ENCODE data around the gene PRIMPOL. TPM values are rescaled to one million over a fixed set of nuclear protein-coding genes. Genes with fewer than 3 reads are reported as not detected.

PRIMPOL gene
- total RNA-seq, 2 donors from 2014 or later: 4.6 to 15.0 TPM

DNA sequence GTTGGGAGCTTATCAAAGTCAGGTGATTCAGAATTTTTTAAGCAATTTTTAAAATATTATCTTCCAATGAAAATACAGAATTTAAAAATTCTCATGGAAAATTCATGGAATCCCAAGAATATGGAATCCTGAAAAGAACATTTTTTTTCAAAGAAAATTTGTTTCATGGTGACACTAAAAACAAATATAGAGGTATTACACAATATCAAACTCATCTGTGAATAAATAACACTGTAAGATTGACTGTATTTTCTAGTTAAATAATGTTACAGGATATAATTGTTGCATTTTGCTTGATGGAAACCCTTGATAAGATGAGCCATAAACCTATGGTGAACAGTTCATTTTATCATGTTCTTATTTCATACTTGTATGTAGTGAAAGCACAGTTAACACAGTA lies 11.4 kb downstream of the PRIMPOL start:
- Histone ChIP-seq H3K36me3 (replicated peaks in 1 of 2; ENCODE audit: insufficient read depth in 1 of 2, low read depth in 2 of 2) (peaks cover 0 to 2% of the 10 kb centered on the region in 2 donors), H3K27ac (no peak overlapping the region), H3K4me3 (no peak overlapping the region), H3K27me3 (no peaks in the 10 kb centered on the region), H3K4me1 (no peaks in the 10 kb centered on the region), H3K9me3 (no peaks in the 10 kb centered on the region)
- intact Hi-C loops (cut with DNase I): no loop called here
- DNase-seq (no peak), ATAC-seq (no peak)
- no peak for TF ChIP-seq POLR2A (IDR thresholded peaks at IDR 0.05)
- TF ChIP-seq, protein P1, sequence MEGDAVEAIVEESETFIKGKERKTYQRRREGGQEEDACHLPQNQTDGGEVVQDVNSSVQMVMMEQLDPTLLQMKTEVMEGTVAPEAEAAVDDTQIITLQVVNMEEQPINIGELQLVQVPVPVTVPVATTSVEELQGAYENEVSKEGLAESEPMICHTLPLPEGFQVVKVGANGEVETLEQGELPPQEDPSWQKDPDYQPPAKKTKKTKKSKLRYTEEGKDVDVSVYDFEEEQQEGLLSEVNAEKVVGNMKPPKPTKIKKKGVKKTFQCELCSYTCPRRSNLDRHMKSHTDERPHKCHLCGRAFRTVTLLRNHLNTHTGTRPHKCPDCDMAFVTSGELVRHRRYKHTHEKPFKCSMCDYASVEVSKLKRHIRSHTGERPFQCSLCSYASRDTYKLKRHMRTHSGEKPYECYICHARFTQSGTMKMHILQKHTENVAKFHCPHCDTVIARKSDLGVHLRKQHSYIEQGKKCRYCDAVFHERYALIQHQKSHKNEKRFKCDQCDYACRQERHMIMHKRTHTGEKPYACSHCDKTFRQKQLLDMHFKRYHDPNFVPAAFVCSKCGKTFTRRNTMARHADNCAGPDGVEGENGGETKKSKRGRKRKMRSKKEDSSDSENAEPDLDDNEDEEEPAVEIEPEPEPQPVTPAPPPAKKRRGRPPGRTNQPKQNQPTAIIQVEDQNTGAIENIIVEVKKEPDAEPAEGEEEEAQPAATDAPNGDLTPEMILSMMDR (IDR thresholded peaks at IDR 0.05): no peak

DNA sequence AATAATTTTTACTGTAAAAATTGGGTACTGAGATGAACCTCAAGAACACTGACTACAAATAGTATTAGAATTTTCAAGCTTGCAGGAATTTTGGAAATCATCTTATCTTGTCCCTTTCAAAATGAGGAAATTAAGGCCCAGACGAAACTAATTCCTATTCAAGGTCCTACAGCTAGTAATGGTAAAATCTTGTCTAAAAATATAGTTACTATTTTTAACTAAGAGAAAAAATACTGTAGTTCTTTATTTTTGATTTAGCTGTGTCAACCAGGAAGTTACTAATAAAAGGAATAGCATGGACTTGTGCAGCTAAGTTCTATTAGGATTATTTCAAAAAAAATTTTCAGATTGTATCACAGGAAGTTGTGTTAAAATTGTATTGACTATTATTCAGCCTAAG lies 12.7 kb downstream of the PRIMPOL start:
- TF ChIP-seq, protein P1 (IDR thresholded peaks at IDR 0.05): no peak
- TF ChIP-seq POLR2A (IDR thresholded peaks at IDR 0.05): no peak
- H3K36me3 ChIP-seq (replicated peaks in 1 of 2; ENCODE audit: insufficient read depth in 1 of 2, low read depth in 2 of 2): peaks cover 0 to 2% of the 10 kb centered on the region in 2 donors
- intact Hi-C loops (cut with DNase I): no loop called here
- 71 to 88% methylated on average over 1 of the region's 1 CpG for WGBS, 2 donors
- H3K4me3 ChIP-seq: no peak overlapping the region
- ATAC-seq (no peak), DNase-seq (no peak)
- H3K27ac ChIP-seq: no peak overlapping the region
- H3K27me3 ChIP-seq: no peaks in the 10 kb centered on the region
- no peaks in the 10 kb centered on the region for H3K9me3 ChIP-seq
- H3K4me1 ChIP-seq: peaks cover 5% of the 10 kb centered on the region

- WGBS, 2 donors: 65 to 70% methylated on average over 6 of the region's 6 CpGs
- DNase-seq: no peak
- intact Hi-C loops (cut with DNase I): no loop called here
- no peak for ATAC-seq
- H3K27me3 ChIP-seq: no peaks in the 10 kb centered on the region
- H3K4me3 ChIP-seq: no peak overlapping the region
- no peak overlapping the region for H3K27ac ChIP-seq
- H3K9me3 ChIP-seq: no peaks in the 10 kb centered on the region
- no peaks in the 10 kb centered on the region for H3K36me3 ChIP-seq (replicated peaks in 1 of 2; ENCODE audit: insufficient read depth in 1 of 2, low read depth in 2 of 2)
- no peak for TF ChIP-seq POLR2A (IDR thresholded peaks at IDR 0.05)
- TF ChIP-seq, protein P1 (IDR thresholded peaks at IDR 0.05): no peak
- H3K4me1 ChIP-seq: peaks cover 7% of the 10 kb centered on the region
Measured at GRCh38 chr4:184664445-184665210, 15.1 kb downstream of the PRIMPOL start.

- no peaks in the 10 kb centered on the region for H3K9me3 ChIP-seq
- intact Hi-C loops (cut with DNase I): no loop called here
- ATAC-seq (peak; percentile 78), DNase-seq (peak in 2 of 4 donors; percentile 38 to 42)
- H3K4me3 ChIP-seq: no peak overlapping the region
- H3K27ac ChIP-seq: peak overlapping the region in 3 of 4 donors; percentile 57 to 63 (median 61)
- 40 to 50% methylated on average over 6 of the region's 6 CpGs for WGBS, 2 donors
- peaks cover 7% of the 10 kb centered on the region for H3K4me1 ChIP-seq
- TF ChIP-seq, protein P1 (IDR thresholded peaks at IDR 0.05): no peak
- TF ChIP-seq POLR2A (IDR thresholded peaks at IDR 0.05): no peak
- H3K36me3 ChIP-seq (replicated peaks in 1 of 2; ENCODE audit: insufficient read depth in 1 of 2, low read depth in 2 of 2): no peaks in the 10 kb centered on the region
- no peaks in the 10 kb centered on the region for H3K27me3 ChIP-seq
Measured at GRCh38 chr4:184666670-184667069, 17.1 kb downstream of the PRIMPOL start.

GRCh38 chr4:184668096-184668495 lies 18.6 kb downstream of the PRIMPOL start:
- Histone ChIP-seq H3K27me3 (no peaks in the 10 kb centered on the region), H3K4me1 (peaks cover 7% of the 10 kb centered on the region), H3K36me3 (replicated peaks in 1 of 2; ENCODE audit: insufficient read depth in 1 of 2, low read depth in 2 of 2) (peaks cover 0 to 2% of the 10 kb centered on the region in 2 donors), H3K9me3 (no peaks in the 10 kb centered on the region), H3K27ac (no peak overlapping the region), H3K4me3 (no peak overlapping the region)
- 92 to 93% methylated on average over 9 of the region's 9 CpGs for WGBS, 2 donors
- no peak for DNase-seq
- ATAC-seq: no peak
- no peak for TF ChIP-seq POLR2A (IDR thresholded peaks at IDR 0.05)
- TF ChIP-seq, protein P1 (IDR thresholded peaks at IDR 0.05): no peak
- intact Hi-C loops (cut with DNase I): no loop called here
